ENCODE measurements around the gene AP3S2.
"Not testable (repeated sequence)": the region's sequence is repeated elsewhere in the genome, so short reads cannot be mapped to it uniquely, and the experiment has no call there.

The AP3S2 gene

GRCh38 chr15:89792106-89792805, 101.5 kb downstream of the AP3S2 start:
- no peaks in the 10 kb centered on the region for H3K4me1 ChIP-seq (ENCODE audit: low read depth, poor library complexity, severe bottlenecking)
- no peaks in the 10 kb centered on the region for H3K79me2 ChIP-seq (ENCODE audit: insufficient read depth, low read depth)
- H4K20me1 ChIP-seq (ENCODE audit: insufficient read depth), result no peaks in the 10 kb centered on the region
- no peak overlapping the region for H3K9ac ChIP-seq
- no peaks in the 10 kb centered on the region for H3K27me3 ChIP-seq (ENCODE audit: insufficient read depth, low read depth)
- no peak overlapping the region for H3K4me2 ChIP-seq
- H3K4me3 ChIP-seq (IDR thresholded peaks at IDR 0.05; ENCODE audit: insufficient read depth, low read depth, low read length), result no peak overlapping the region
- no peaks in the 10 kb centered on the region for H3K36me3 ChIP-seq (ENCODE audit: insufficient read depth)
- H3K27ac ChIP-seq, result no peak overlapping the region
- TF ChIP-seq CTCF (conservative IDR thresholded peaks at IDR 0.05; ENCODE audit: low read depth, low read length), result no peak
- H2AFZ ChIP-seq (ENCODE audit: low read depth), result no peak overlapping the region

GRCh38 chr15:89790661-89791060, 103.1 kb downstream of the AP3S2 start:
- Histone ChIP-seq H3K27me3 (ENCODE audit: insufficient read depth, low read depth) (no peaks in the 10 kb centered on the region), H3K4me3 (IDR thresholded peaks at IDR 0.05; ENCODE audit: insufficient read depth, low read depth, low read length) (no peak overlapping the region), H4K20me1 (ENCODE audit: insufficient read depth) (no peaks in the 10 kb centered on the region), H3K36me3 (ENCODE audit: insufficient read depth) (no peaks in the 10 kb centered on the region), H3K27ac (no peak overlapping the region), H2AFZ (ENCODE audit: low read depth) (no peak overlapping the region), H3K4me2 (no peak overlapping the region), H3K4me1 (ENCODE audit: low read depth, poor library complexity, severe bottlenecking) (no peaks in the 10 kb centered on the region), H3K9ac (no peak overlapping the region), H3K79me2 (ENCODE audit: insufficient read depth, low read depth) (no peaks in the 10 kb centered on the region)
- TF ChIP-seq CTCF (conservative IDR thresholded peaks at IDR 0.05; ENCODE audit: low read depth, low read length), result no peak

GRCh38 chr15:89790206-89790605, 103.6 kb downstream of the AP3S2 start:
- H3K4me1 ChIP-seq (ENCODE audit: low read depth, poor library complexity, severe bottlenecking), result no peaks in the 10 kb centered on the region
- no peak overlapping the region for H3K9ac ChIP-seq
- no peaks in the 10 kb centered on the region for H4K20me1 ChIP-seq (ENCODE audit: insufficient read depth)
- H3K27me3 ChIP-seq (ENCODE audit: insufficient read depth, low read depth), result no peaks in the 10 kb centered on the region
- H3K79me2 ChIP-seq (ENCODE audit: insufficient read depth, low read depth), result no peaks in the 10 kb centered on the region
- H2AFZ ChIP-seq (ENCODE audit: low read depth), result no peak overlapping the region
- H3K4me2 ChIP-seq, result no peak overlapping the region
- no peak overlapping the region for H3K27ac ChIP-seq
- H3K36me3 ChIP-seq (ENCODE audit: insufficient read depth), result no peaks in the 10 kb centered on the region
- no peak overlapping the region for H3K4me3 ChIP-seq (IDR thresholded peaks at IDR 0.05; ENCODE audit: insufficient read depth, low read depth, low read length)
- no peak for TF ChIP-seq CTCF (conservative IDR thresholded peaks at IDR 0.05; ENCODE audit: low read depth, low read length)

- not testable (repeated sequence) for H3K4me3 ChIP-seq (IDR thresholded peaks at IDR 0.05; ENCODE audit: insufficient read depth, low read depth, low read length); H3K27ac ChIP-seq; H3K79me2 ChIP-seq (ENCODE audit: insufficient read depth, low read depth); H2AFZ ChIP-seq (ENCODE audit: low read depth); H3K4me1 ChIP-seq (ENCODE audit: low read depth, poor library complexity, severe bottlenecking); H3K27me3 ChIP-seq (ENCODE audit: insufficient read depth, low read depth); H3K36me3 ChIP-seq (ENCODE audit: insufficient read depth); H3K4me2 ChIP-seq; H4K20me1 ChIP-seq (ENCODE audit: insufficient read depth); H3K9ac ChIP-seq
Observed at GRCh38 chr15:89788585-89788984, 105.2 kb downstream of the AP3S2 start.

- Histone ChIP-seq H4K20me1 (ENCODE audit: insufficient read depth) (no peaks in the 10 kb centered on the region), H3K4me2 (no peak overlapping the region), H3K4me1 (ENCODE audit: low read depth, poor library complexity, severe bottlenecking) (peaks cover 2% of the 10 kb centered on the region), H3K36me3 (ENCODE audit: insufficient read depth) (no peaks in the 10 kb centered on the region), H3K4me3 (IDR thresholded peaks at IDR 0.05; ENCODE audit: insufficient read depth, low read depth, low read length) (no peak overlapping the region), H3K79me2 (ENCODE audit: insufficient read depth, low read depth) (no peaks in the 10 kb centered on the region), H3K27me3 (ENCODE audit: insufficient read depth, low read depth) (no peaks in the 10 kb centered on the region), H3K27ac (no peak overlapping the region), H2AFZ (ENCODE audit: low read depth) (no peak overlapping the region), H3K9ac (no peak overlapping the region)
- no peak for TF ChIP-seq CTCF (conservative IDR thresholded peaks at IDR 0.05; ENCODE audit: low read depth, low read length)
Observed at GRCh38 chr15:89787944-89788343, 105.8 kb downstream of the AP3S2 start.
